Neutrophil (primary cell): ENCODE results near the gene ATP5ME.
"Not testable (repeated sequence)": the region's sequence is repeated elsewhere in the genome, so short reads cannot be mapped to it uniquely, and the experiment has no call there.

Experiments
- H3K27ac ChIP-seq: fragments of 200-600 bp; sonication (generic); 2 replicates; pipeline ENCODE4 v1.5.1; 2016; ENCODE audit warnings: mild to moderate bottlenecking, moderate library complexity
- H3K27me3 ChIP-seq: fragments of 200-600 bp; sonication (generic); 2 replicates; pipeline ENCODE4 v1.6.0; 2016; ENCODE audit warnings: mild to moderate bottlenecking
- H3K36me3 ChIP-seq: fragments of 200-600 bp; sonication (generic); 2 replicates; pipeline ENCODE4 v1.5.1; 2017
- H3K4me1 ChIP-seq, 2 experiments: fragments of 200-600 bp in 1 of 2; sonication (generic) in 1 of 2; 1 replicate in 1 of 2; 2 replicates in 1 of 2; pipeline versions ENCODE4 v1.5.1 to v1.6.1; 2013 to 2016; ENCODE audit warnings: low read depth in 1 of 2, low read length in 1 of 2, mild to moderate bottlenecking in 1 of 2, moderate library complexity in 1 of 2; ENCODE audit not compliant: control insufficient read depth in 1 of 2, insufficient read depth in 1 of 2
- H3K4me3 ChIP-seq, 2 experiments: fragments of 200-600 bp in 1 of 2; sonication (generic) in 1 of 2; 1 replicate in 1 of 2; 2 replicates in 1 of 2; pipeline ENCODE4 v1.5.1; 2013 to 2016; ENCODE audit warnings: low read depth in 1 of 2, low read length in 1 of 2, mild to moderate bottlenecking in 1 of 2, moderate library complexity in 1 of 2
- H3K9me3 ChIP-seq: fragments of 200-600 bp; sonication (generic); 2 replicates; pipeline ENCODE4 v1.5.1; 2016
- CTCF ChIP-seq: fragments of 200-600 bp; sonication (generic); IDR thresholded peaks from 2 replicates; pipeline ENCODE4 v1.5.1; 2016; ENCODE audit warnings: antibody characterized with exemption

ATP5ME gene

GRCh38 chr4:635851-636627 is 38.0 kb downstream of the ATP5ME start:
- H3K4me3 ChIP-seq = no peak overlapping the region
- no peaks in the 10 kb centered on the region for H3K9me3 ChIP-seq
- H3K27me3 ChIP-seq = peaks cover 14% of the 10 kb centered on the region
- no peaks in the 10 kb centered on the region for H3K36me3 ChIP-seq
- no peak overlapping the region for H3K27ac ChIP-seq
- H3K4me1 ChIP-seq = no peaks in the 10 kb centered on the region
- no peak for TF ChIP-seq CTCF

- H3K4me1 ChIP-seq, H3K9me3 ChIP-seq, H3K27ac ChIP-seq, H3K36me3 ChIP-seq, H3K4me3 ChIP-seq: not testable (repeated sequence)
- H3K27me3 ChIP-seq = peaks cover 14% of the 10 kb centered on the region
These were observed 38.8 kb downstream of the ATP5ME start for GRCh38 chr4:635066-635835.

- H3K27ac ChIP-seq = no peak overlapping the region
- peaks cover 12% of the 10 kb centered on the region for H3K27me3 ChIP-seq
- no peak overlapping the region for H3K4me3 ChIP-seq
- no peaks in the 10 kb centered on the region for H3K36me3 ChIP-seq
- no peaks in the 10 kb centered on the region for H3K9me3 ChIP-seq
- no peaks in the 10 kb centered on the region for H3K4me1 ChIP-seq
- TF ChIP-seq CTCF = no peak
These were observed 39.5 kb downstream of the ATP5ME start for GRCh38 chr4:634599-634985.

GRCh38 chr4:633976-634598 is 40.0 kb downstream of the ATP5ME start:
- TF ChIP-seq CTCF = no peak

GRCh38 chr4:633406-633805 is 40.7 kb downstream of the ATP5ME start:
- Histone ChIP-seq H3K4me1 (no peaks in the 10 kb centered on the region), H3K27ac (no peak overlapping the region), H3K9me3 (no peaks in the 10 kb centered on the region), H3K27me3 (peaks cover 8% of the 10 kb centered on the region), H3K4me3 (no peak overlapping the region), H3K36me3 (no peaks in the 10 kb centered on the region)
- TF ChIP-seq CTCF = no peak

More at GRCh38 chr4:633976-634598, 40.0 kb downstream of the ATP5ME start:
- Histone ChIP-seq H3K4me1 (no peaks in the 10 kb centered on the region), H3K27me3 (peaks cover 8% of the 10 kb centered on the region), H3K27ac (no peak overlapping the region), H3K4me3 (no peak overlapping the region), H3K36me3 (no peaks in the 10 kb centered on the region), H3K9me3 (no peaks in the 10 kb centered on the region)

- H3K27ac ChIP-seq = no peak overlapping the region
- H3K9me3 ChIP-seq = no peaks in the 10 kb centered on the region
- peaks cover 7% of the 10 kb centered on the region for H3K27me3 ChIP-seq
- no peak overlapping the region for H3K4me3 ChIP-seq
- H3K36me3 ChIP-seq = no peaks in the 10 kb centered on the region
- no peak for TF ChIP-seq CTCF
- H3K4me1 ChIP-seq = no peaks in the 10 kb centered on the region
These were observed 41.1 kb downstream of the ATP5ME start for GRCh38 chr4:632926-633325.
